HL-60 (cell line): ENCODE measurements around the gene NDUFAF7.
"Not testable (repeated sequence)": the region's sequence is repeated elsewhere in the genome, so short reads cannot be mapped to it uniquely, and the experiment has no call there.

Experiments
- DNase-seq, 2 experiments: peaks; one replicate each; pipeline ENCODE4 v3.0.0-alpha.2; 2010 to 2020; ENCODE audit warnings: low read depth in 1 of 2, low spot score in 1 of 2
- H3K27ac ChIP-seq: fragments of 250-450 bp; sonication (Bioruptor Pico); replicated peaks from 2 replicates; pipeline ENCODE4 v1.5.1; 2020; ENCODE audit warnings: mild to moderate bottlenecking, moderate library complexity
- H3K27me3 ChIP-seq: fragments of 250-450 bp; sonication (Bioruptor Pico); 2 replicates; pipeline ENCODE4 v1.5.1; 2021; ENCODE audit warnings: mild to moderate bottlenecking, moderate library complexity; ENCODE audit not compliant: insufficient read depth, poor library complexity, severe bottlenecking
- H3K4me3 ChIP-seq: replicated peaks from 2 replicates; pipeline ENCODE4 v1.5.1; 2011; ENCODE audit warnings: mild to moderate bottlenecking, control low read depth, low read length; ENCODE audit not compliant: insufficient read depth
- CTCF ChIP-seq: IDR thresholded peaks from one replicate; pipeline ENCODE4 v1.5.1; 2011; ENCODE audit warnings: low read length, control low read depth, inconsistent platforms; ENCODE audit not compliant: insufficient read depth
- GABPA ChIP-seq: IDR thresholded peaks from 2 replicates; pipeline ENCODE4 v1.6.1; 2012; ENCODE audit warnings: low read depth
- POLR2AphosphoS5 ChIP-seq: IDR thresholded peaks from 2 replicates; pipeline ENCODE4 v1.6.1; 2012; ENCODE audit warnings: low read depth
- SPI1 ChIP-seq: IDR thresholded peaks from 2 replicates; pipeline ENCODE4 v1.6.1; 2012; ENCODE audit warnings: low read depth, mild to moderate bottlenecking, borderline replicate concordance
- TF ChIP-seq, protein P1 (sequence below): IDR thresholded peaks from 2 replicates; pipeline ENCODE4 v1.6.1; 2012; ENCODE audit warnings: low read depth; ENCODE audit not compliant: insufficient replicate concordance

The NDUFAF7 gene

DNA sequence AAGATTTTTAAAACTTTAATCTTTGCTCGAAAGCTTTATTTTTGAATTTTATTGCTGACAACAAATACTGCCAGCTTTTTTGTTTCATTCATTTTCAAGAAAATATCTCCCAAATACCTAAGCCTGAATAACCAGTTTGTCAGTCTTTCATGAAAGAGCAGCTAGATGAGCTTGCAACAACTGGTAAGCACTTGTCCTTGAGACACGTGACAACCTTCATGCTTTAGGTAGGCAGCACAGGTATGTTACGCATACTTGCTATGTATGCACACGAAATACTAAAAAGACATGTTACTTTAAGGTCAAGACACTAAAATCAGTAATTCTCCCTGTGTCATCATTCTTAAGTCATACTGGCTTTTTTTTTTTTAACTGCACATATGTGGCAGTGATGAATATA lies 12.4 kb upstream of the NDUFAF7 start:
- DNase-seq = no peak
- no peak overlapping the region for H3K4me3 ChIP-seq
- no peaks in the 10 kb centered on the region for H3K27me3 ChIP-seq
- H3K27ac ChIP-seq = no peak overlapping the region
- TF ChIP-seq CTCF (no peak), GABPA (no peak), SPI1 (no peak), POLR2AphosphoS5 (no peak)
- TF ChIP-seq, protein P1, sequence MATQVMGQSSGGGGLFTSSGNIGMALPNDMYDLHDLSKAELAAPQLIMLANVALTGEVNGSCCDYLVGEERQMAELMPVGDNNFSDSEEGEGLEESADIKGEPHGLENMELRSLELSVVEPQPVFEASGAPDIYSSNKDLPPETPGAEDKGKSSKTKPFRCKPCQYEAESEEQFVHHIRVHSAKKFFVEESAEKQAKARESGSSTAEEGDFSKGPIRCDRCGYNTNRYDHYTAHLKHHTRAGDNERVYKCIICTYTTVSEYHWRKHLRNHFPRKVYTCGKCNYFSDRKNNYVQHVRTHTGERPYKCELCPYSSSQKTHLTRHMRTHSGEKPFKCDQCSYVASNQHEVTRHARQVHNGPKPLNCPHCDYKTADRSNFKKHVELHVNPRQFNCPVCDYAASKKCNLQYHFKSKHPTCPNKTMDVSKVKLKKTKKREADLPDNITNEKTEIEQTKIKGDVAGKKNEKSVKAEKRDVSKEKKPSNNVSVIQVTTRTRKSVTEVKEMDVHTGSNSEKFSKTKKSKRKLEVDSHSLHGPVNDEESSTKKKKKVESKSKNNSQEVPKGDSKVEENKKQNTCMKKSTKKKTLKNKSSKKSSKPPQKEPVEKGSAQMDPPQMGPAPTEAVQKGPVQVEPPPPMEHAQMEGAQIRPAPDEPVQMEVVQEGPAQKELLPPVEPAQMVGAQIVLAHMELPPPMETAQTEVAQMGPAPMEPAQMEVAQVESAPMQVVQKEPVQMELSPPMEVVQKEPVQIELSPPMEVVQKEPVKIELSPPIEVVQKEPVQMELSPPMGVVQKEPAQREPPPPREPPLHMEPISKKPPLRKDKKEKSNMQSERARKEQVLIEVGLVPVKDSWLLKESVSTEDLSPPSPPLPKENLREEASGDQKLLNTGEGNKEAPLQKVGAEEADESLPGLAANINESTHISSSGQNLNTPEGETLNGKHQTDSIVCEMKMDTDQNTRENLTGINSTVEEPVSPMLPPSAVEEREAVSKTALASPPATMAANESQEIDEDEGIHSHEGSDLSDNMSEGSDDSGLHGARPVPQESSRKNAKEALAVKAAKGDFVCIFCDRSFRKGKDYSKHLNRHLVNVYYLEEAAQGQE = no peak

GRCh38 chr2:37223131-37223530 lies 8.3 kb upstream of the NDUFAF7 start:
- no peak for TF ChIP-seq CTCF
- TF ChIP-seq POLR2AphosphoS5 = no peak
- TF ChIP-seq, protein P1 = no peak
- no peak for TF ChIP-seq SPI1
- TF ChIP-seq GABPA = no peak
- H3K27ac ChIP-seq = no peak overlapping the region
- H3K4me3 ChIP-seq = no peak overlapping the region
- no peak for DNase-seq
- no peaks in the 10 kb centered on the region for H3K27me3 ChIP-seq

- Histone ChIP-seq H3K4me3 (no peak overlapping the region), H3K27ac (no peak overlapping the region), H3K27me3 (no peaks in the 10 kb centered on the region)
- TF ChIP-seq GABPA = no peak
- TF ChIP-seq, protein P1 = peak; percentile 88
- DNase-seq = no peak
These were observed 7.4 kb upstream of the NDUFAF7 start for GRCh38 chr2:37224063-37224462.

DNA sequence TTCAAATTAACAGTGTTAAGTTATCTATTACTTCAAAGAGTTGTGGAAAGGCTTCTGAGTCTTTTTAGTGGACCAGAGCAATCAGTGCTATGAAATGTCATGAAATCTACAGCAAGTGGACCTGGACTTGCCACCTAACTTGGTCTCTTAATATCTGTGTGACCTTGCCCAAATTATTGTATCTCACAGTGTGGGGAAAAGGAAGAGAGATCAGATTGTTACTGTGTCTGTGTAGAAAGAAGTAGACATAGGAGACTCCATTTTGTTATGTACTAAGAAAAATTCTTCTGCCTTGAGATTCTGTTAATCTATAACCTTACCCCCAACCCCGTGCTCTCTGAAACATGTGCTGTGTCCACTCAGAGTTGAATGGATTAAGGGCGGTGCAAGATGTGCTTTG lies 6.3 kb upstream of the NDUFAF7 start:
- H3K27me3 ChIP-seq, H3K4me3 ChIP-seq, H3K27ac ChIP-seq, DNase-seq: not testable (repeated sequence)
